Fibroblast of skin of right quadriceps (primary cell): ENCODE results near the gene RASA3.

Experiments used
- DNase-seq: peaks from one replicate; pipeline ENCODE4 v3.0.0-alpha.2; 2013

RASA3 gene

DNA sequence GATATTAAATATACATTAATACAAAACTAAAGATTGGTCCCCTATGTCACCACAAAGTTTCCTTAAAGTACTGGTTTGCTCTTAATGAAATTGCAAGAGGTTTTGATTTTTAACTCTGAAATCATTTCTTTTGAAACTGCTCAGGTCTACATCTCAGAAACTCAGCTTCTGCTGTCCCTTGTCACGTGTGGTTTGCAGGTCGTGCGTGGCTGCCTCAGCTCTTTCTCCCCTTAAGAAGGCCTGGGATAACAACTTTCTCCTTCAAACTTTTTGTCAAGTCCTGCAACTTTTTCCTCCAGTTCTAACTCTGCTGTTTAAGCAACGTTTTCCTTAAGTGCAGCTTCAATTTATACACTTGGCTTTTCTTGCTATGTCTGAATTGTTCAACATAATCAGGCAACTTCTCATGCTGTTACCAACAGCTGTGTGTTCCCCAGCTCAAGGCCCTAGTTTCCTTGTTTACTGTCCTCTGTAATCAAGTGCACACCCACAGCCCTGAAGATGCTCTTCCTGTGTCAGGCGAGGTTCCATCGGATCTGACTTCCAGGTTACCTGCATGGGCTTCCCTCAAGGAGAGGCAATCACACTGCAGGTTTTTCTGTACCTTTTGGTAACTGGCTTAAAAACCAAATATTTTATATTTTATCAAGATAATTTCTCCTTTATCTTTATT lies 172.0 kb downstream of the RASA3 start:
- DNase-seq = no peak

DNA sequence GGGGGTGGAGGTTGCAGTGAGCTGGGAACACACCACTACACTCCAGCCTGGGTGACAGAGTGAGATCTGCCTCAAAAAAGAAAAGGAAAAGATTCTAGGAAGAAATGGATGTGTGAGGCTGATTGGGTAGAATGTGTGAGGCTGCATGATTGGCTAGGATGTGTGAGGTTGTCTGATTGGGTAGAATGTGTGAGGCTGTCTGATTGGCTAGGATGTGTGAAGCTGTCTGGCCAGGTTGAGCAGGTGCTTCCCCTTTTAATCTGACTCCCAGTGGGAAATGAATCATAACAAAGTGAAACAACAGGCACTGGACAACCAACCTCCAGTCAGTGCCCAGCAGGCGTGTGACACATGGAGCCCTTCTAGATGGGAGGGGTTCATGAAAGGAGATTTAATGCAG lies 173.2 kb downstream of the RASA3 start:
- no peak for DNase-seq

DNA sequence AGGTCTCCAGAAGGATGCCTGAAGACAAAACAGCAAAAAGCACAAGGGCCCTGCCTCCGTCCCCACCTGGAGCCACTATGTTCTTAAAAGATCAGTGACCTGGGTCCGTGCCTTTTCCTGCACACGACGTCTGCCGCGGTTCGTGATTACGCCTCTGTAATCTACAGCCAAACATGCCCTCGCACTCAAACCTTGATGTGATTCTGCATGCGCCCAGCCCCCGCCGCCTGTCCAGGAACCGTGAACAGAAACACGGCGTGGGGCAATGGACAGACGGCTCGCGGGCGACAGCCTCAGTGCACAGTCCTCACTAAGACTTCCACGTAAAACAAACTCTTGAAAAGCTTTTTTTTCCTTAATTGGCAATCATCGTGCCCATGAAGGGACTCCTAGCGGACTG lies 174.1 kb downstream of the RASA3 start:
- DNase-seq = no peak

DNA sequence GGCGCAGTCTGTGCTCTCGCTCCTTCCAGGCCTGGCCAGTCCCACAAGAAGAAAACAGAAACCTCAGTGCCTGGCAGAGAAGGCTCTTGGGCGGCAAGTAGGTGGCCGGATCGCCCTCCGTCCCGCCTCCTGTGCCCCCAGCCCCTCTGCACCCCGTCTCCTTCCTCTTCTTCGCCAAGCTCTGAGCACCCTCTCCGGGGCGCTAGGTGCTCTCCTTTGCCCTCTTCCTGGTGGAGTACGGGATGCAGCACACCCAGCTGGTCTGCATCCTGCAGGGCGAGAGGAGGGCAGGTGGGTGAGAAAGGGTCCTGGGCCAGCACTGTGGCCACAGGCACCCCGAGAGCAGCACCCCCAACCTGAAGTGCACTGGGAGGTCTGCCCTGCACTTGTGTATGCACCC lies 175.9 kb downstream of the RASA3 start:
- no peak for DNase-seq

GRCh38 chr13:113955691-113956090 lies 176.7 kb downstream of the RASA3 start:
- no peak for DNase-seq

- no peak for DNase-seq
Measured at GRCh38 chr13:113955235-113955634, 177.2 kb downstream of the RASA3 start.

DNA sequence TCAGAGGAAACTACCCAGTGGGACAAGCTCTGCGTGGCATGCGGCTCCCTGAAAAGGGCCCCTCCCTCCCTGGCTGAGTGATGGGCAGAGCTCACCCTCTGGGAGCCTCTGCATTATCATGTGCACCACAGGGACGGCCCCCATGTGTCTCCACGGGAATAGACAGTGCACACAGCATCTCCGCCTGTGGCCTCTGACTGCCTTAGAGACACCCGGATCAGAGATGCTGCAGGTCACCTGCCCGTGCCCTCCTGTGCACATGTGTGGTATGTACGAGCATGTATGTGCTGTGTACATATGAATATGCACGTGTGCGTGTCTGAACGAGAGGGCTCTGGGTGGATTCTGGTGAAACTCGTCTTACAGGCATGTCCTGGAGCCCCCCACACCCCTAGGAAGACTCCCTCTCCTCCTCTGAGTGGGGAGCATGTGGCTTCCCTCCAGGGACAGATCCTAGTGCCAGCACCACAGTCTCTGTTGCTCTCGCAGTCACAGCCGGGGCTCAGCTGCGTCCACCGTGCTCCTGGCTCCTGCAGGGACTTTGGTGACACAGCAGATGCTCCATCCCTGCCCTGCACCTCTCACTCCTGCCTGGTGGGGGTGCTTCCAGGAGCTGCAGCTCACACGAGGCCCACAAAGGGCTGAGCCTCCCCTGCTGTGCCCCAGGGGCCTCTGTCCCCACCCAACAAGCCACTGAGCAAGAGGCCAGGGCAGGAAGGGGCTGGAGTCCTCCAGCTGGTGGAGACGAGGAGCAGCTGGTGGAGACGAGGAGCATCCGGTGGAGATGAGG lies 178.2 kb downstream of the RASA3 start:
- DNase-seq = no peak

GRCh38 chr13:113953561-113953960 lies 178.9 kb downstream of the RASA3 start:
- DNase-seq = no peak

DNA sequence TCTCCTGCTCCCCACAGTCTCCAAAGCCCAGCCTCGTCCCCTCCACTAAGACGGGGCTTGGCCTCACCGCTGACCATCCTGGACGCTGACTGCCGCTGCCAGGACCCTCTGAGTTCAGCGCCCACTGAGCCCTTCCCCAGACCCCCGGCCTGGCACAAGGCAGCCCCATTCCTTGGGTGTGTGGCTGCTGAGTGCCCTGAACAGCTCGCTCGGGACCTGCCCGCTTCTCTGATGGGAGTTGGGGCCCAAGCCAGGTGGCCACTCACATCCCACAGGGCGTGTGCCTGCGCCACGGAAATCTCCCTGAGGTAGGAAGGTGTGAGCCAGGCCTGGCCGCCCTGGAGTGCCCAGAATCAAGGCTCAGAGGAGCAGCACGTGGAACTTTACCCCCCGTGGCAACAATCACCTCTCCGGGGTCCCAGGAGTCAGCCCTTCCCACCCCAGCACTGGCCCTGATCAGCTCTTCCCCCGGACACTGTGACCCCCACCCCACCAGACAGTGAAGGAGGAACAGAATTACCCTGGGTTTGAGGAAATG lies 179.4 kb downstream of the RASA3 start:
- DNase-seq = no peak

DNA sequence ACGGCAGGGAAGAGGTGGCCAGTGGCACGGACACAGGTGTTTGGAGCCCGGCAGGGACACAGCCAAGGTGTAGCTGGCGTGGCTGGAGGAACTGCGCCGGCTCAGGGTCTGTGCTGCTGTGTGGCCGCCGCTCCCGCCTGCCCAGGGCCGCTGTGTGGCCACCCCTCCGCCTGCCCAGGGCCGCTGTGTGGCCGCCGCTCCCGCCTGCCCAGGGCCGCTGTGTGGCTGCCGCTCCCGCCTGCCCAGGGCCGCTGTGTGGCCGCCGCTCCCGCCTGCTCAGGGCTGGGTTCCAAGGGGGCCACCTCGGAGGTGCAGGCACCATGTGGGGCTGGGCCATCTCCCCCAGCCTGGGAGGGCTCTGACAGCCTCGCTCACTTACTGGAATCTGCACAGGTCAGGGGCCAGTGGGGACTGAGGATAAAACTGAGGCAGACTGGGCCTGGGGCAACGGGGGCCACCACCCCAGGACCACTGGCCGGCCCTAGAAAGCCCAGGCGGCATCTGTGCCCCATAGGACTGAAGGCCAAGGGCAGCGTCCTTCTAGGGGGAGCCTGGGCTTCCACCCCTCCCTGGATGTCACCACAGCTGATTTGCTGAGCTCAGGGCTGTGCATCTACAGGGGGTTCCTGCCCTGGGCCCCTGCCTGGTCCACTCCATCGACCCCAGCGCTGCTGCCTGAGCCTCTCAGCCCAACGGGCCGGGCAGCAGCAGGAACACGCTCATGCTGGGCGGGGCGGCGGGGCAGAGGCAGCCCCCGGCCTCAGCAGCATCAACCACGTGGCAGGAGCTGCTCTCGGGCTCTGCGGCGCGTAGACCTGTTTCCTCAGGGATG lies 180.1 kb downstream of the RASA3 start:
- DNase-seq = no peak

- peak; percentile 56 for DNase-seq
Measured at GRCh38 chr13:113951246-113951999, 181.0 kb downstream of the RASA3 start.

DNA sequence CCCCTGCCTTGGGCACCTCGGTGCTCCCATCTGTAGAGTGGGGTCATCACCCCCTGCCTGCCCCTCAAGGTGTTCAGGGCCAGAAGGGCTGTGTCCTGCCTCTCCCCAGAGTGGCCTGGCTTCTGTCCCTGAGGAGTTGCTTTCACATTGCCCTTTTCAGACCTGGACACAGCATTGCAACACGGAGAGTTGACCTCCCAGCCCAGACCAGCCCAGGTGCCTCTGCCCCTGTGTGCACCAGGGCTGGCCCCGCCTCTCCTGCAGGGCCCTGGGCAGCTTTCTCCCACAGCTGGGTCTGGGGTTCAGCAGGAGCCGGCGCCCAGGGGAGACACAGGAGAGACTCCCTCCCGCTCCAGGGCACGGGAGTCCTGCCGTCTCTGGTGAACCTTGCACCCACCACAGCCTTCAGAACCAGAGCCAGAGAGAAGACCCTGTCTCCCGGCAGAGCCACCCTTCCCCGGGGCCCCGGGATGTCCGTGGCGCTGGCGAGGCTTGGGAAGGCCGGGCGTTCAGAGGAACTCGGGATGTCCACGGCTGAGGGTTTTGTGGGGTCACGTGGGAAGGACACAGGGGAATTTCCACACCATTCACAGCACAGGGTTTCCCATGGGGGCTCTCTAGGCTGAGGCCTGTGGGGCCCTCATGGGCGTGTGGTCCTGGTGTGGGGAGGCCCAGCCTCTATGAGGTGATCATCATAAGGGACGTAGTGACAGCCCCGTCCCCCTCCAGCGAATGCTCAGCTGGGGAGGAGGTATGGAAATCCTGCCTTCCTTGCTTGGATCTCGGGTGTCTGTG lies 181.8 kb downstream of the RASA3 start:
- DNase-seq = no peak

DNA sequence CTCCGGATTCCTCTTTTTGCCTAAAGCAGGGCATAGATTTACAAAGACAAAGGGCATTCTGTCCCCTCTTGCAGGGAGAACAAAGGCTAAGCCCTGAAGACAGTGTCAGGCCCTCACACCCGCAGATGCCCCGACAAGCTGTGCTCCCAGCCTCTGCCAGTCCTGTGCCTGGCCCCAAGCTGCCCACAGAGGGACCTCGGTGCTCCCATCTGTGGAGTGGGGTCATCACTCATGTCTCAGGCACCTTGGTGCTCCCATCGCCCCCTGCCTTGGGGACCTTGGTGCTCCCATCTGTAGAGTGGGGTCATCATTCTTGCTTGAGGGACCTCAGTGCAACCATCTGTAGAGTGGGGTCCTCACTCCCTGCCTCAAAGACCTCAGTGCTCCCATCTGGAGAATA lies 182.9 kb downstream of the RASA3 start:
- DNase-seq = no peak

GRCh38 chr13:113948034-113948742 lies 184.2 kb downstream of the RASA3 start:
- DNase-seq = no peak

GRCh38 chr13:113947311-113948033 lies 185.0 kb downstream of the RASA3 start:
- peak; percentile 53 for DNase-seq

GRCh38 chr13:113946409-113947181 lies 185.8 kb downstream of the RASA3 start:
- DNase-seq = no peak

DNA sequence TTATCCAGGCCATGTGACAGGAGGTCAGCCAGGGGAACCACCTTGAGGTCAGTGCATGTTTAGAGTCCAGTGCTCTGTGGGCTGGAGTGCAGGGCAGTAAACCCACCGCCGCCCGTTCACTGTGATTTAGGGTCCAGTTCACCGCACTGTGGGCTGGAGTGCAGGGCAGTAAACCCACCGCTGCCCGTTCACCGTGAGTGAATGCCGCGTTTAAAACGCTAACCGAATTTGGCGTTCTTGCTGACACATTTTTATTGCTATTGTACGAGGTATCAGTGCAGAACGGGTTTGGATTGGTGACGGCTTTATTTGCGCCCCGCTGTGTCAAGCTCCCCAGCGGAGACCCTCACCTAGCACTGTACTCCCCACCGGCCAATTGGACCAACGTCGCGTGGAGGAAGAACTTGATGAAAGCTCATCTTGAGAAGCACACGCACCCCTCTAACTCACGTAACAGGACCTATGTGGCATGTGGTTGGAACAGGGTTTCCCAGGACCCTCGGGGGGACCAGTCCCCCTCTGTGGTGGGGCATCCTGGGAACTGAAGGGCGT lies 186.5 kb downstream of the RASA3 start:
- no peak for DNase-seq

DNA sequence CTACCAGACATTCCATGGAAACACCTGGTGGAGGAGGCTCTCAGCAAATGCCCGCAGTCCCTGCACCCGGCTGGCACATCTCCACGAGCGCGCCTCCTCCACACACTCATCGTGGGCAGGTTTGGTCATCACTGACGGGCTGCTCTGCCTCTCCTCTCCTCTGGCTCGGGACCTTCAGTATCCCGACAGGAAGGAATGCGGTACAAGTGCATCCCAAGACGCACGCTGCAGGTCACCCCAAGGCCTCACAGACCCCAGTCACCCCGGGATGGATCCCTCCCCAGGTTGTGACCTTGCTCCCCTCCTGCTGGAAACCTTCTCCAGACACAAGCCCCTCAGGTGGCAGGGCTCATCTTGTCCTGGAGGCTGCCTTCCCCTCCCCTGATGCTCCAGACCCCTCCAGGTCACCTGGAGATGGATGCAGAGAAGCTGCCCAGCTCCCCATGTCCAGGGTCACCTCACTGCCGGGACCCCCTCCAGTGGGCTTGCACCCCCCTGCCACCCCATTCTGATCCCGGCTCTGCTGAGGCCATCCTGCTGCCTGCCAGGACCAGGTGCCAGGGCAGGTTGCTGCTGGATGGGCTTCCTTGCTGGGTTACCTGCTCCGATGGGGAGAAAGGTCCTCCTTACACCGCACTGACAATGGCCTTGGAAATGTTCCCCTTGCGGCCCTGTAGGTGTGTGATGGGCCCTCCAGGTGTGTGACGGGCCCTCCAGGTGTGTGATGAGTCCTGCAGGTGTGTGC lies 188.4 kb downstream of the RASA3 start:
- DNase-seq = no peak
